Measurements from ENCODE around the gene C16orf92.

C16orf92 gene

DNA sequence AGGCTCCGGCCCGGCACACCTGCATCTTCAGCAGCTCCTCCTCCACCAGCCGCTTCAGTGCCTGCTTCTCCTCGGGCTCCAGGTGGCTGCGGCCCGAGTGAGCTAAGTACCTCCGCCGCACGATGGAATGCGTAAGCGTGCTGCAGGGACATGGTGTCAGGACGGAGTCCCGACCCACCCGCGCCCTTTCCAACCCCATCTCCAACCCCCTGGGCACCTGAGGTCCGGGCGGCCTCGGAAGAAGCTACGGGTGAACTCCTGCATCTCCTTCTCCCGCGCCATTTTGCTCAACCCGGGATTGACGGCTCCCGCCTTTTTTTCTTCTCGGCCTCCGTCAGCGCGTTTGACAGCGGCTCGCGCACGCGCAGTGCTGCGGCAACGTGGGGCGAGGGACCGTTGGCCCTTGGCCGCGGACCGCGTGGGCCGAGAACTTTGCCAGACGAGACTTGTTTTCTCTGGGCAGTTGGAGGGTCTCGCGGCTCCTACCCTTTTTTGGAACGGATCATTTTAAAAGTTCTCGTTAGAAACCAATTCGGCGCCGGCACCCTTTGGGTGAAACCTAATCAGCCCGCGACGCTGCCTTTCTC, 27.6 kb upstream of the C16orf92 start, which contains the start of gene HIRIP3:
HIRIP3 (minus strand) TSS at position 294 of the 587 bp plus-strand sequence; CDS start at position 282, 12 bp downstream.
- Histone ChIP-seq H3K18ac (ENCODE audit: low read length) (peak within 1 kb of the TSS; percentile 62), H3K9ac (ENCODE audit: low read length) (peak within 1 kb of the TSS; percentile 99)
- WGBS (ENCODE audit: extremely low coverage, insufficient coverage, low lambda C conversion rate), result no CpG with 5 or more reads among the region's 53 CpGs

GRCh38 chr16:29995911-29996765, 26.9 kb upstream of the C16orf92 start, which contains the start of gene INO80E:
INO80E (plus strand) TSS chr16:29996241; CDS start chr16:29996311, 70 bp downstream.
- Histone ChIP-seq H3K79me2 (ENCODE audit: control insufficient read depth, insufficient read depth, low read length) (peaks cover 3% of the 10 kb centered on the region), H3K4me2 (ENCODE audit: low read length) (peak within 1 kb of the TSS; percentile 99), H3K79me1 (ENCODE audit: low read length) (peaks cover 5% of the 10 kb centered on the region), H4K8ac (ENCODE audit: low read depth, low read length) (no peak within 1 kb of the TSS), H2BK15ac (replicated peaks; ENCODE audit: low read depth) (no peak within 1 kb of the TSS), H3K23ac (ENCODE audit: low read length) (peak within 1 kb of the TSS; percentile 1), H3K4me3 (ENCODE audit: low read length) (peak within 1 kb of the TSS; percentile 95), H2BK5ac (ENCODE audit: low read length) (peak within 1 kb of the TSS; percentile 95), H3K36me3 (ENCODE audit: control insufficient read depth, insufficient read depth, low read length) (peaks cover 2% of the 10 kb centered on the region), H3K27ac (ENCODE audit: low read depth, low read length) (peak within 1 kb of the TSS; percentile 39), H3K56ac (ENCODE audit: low read length) (peak within 1 kb of the TSS; percentile 99), H3K18ac (ENCODE audit: low read length) (peak within 1 kb of the TSS; percentile 62), H3K4me1 (ENCODE audit: control insufficient read depth, low read depth, low read length) (peaks cover 2% of the 10 kb centered on the region), H2BK120ac (ENCODE audit: low read depth, low read length) (no peak within 1 kb of the TSS), H4K5ac (ENCODE audit: low read length) (no peak within 1 kb of the TSS), H3K9ac (ENCODE audit: low read length) (peak within 1 kb of the TSS; percentile 99), H3K27me3 (ENCODE audit: insufficient read depth, low read length, poor library complexity) (no peaks in the 10 kb centered on the region), H2AK5ac (ENCODE audit: low read length) (peak within 1 kb of the TSS; percentile 22), H3K4ac (ENCODE audit: low read depth, low read length) (peak within 1 kb of the TSS; percentile 89)
- DNase-seq, result peak; percentile 98
- WGBS (ENCODE audit: extremely low coverage, insufficient coverage, low lambda C conversion rate), result no CpG with 5 or more reads among the region's 65 CpGs

More for the DNA sequence above, 27.6 kb upstream of the C16orf92 start, which contains the start of gene HIRIP3:
- Histone ChIP-seq H3K79me2 (ENCODE audit: control insufficient read depth, insufficient read depth, low read length) (peaks cover 3% of the 10 kb centered on the region), H3K36me3 (ENCODE audit: control insufficient read depth, insufficient read depth, low read length) (peaks cover 4% of the 10 kb centered on the region), H3K27me3 (ENCODE audit: insufficient read depth, low read length, poor library complexity) (no peaks in the 10 kb centered on the region), H2AK5ac (ENCODE audit: low read length) (no peak within 1 kb of the TSS), H3K4ac (ENCODE audit: low read depth, low read length) (peak within 1 kb of the TSS; percentile 89), H3K23ac (ENCODE audit: low read length) (peak within 1 kb of the TSS; percentile 1), H4K8ac (ENCODE audit: low read depth, low read length) (no peak within 1 kb of the TSS), H3K4me3 (ENCODE audit: low read length) (peak within 1 kb of the TSS; percentile 95), H3K79me1 (ENCODE audit: low read length) (peaks cover 5% of the 10 kb centered on the region), H2BK120ac (ENCODE audit: low read depth, low read length) (no peak within 1 kb of the TSS), H2BK5ac (ENCODE audit: low read length) (peak within 1 kb of the TSS; percentile 95), H3K56ac (ENCODE audit: low read length) (peak within 1 kb of the TSS; percentile 99), H3K4me1 (ENCODE audit: control insufficient read depth, low read depth, low read length) (peaks cover 2% of the 10 kb centered on the region), H3K27ac (ENCODE audit: low read depth, low read length) (peak within 1 kb of the TSS; percentile 39), H2BK15ac (replicated peaks; ENCODE audit: low read depth) (no peak within 1 kb of the TSS), H3K4me2 (ENCODE audit: low read length) (peak within 1 kb of the TSS; percentile 99), H4K5ac (ENCODE audit: low read length) (no peak within 1 kb of the TSS)
- peak; percentile 91 for DNase-seq

DNA sequence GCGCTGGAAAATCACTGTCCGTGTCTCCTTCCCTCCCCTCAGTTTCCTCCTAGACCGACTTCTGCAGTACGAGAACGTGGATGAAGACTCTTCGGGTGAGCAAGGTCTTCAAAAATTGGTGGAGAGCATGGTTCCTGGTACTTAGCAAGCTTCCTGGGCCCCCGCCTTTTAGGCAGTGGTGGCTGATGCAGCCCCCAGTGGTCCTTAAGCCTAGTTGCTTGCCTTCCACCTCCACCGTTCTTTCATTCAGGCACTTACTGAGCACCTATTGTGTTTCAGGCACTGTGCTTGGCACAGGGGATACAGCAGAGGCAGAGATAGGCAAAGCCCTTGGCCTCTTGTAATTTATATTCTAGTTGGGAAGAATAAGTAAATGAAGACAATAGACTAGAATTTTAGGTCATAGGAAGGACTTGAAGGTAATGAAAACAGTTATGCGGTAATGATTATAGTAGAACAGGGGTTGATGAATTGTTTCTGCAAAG, 26.2 kb upstream of the C16orf92 start:
- peaks cover 2% of the 10 kb centered on the region for H3K36me3 ChIP-seq (ENCODE audit: control insufficient read depth, insufficient read depth, low read length)
- H3K56ac ChIP-seq (ENCODE audit: low read length), result peak overlapping the region; percentile 93
- H3K79me1 ChIP-seq (ENCODE audit: low read length), result peaks cover 5% of the 10 kb centered on the region
- H3K27ac ChIP-seq (ENCODE audit: low read depth, low read length), result no peak overlapping the region
- no peak overlapping the region for H4K8ac ChIP-seq (ENCODE audit: low read depth, low read length)
- no peak overlapping the region for H3K23ac ChIP-seq (ENCODE audit: low read length)
- H3K79me2 ChIP-seq (ENCODE audit: control insufficient read depth, insufficient read depth, low read length), result peaks cover 3% of the 10 kb centered on the region
- H2BK15ac ChIP-seq (replicated peaks; ENCODE audit: low read depth), result no peak overlapping the region
- peak overlapping the region; percentile 55 for H3K4me2 ChIP-seq (ENCODE audit: low read length)
- H2BK5ac ChIP-seq (ENCODE audit: low read length), result no peak overlapping the region
- no peak overlapping the region for H3K18ac ChIP-seq (ENCODE audit: low read length)
- H2AK5ac ChIP-seq (ENCODE audit: low read length), result peak overlapping the region; percentile 22
- H3K9ac ChIP-seq (ENCODE audit: low read length), result peak overlapping the region; percentile 89
- H3K4me1 ChIP-seq (ENCODE audit: control insufficient read depth, low read depth, low read length), result peaks cover 2% of the 10 kb centered on the region
- no peak overlapping the region for H2BK120ac ChIP-seq (ENCODE audit: low read depth, low read length)
- peak overlapping the region; percentile 85 for H3K4me3 ChIP-seq (ENCODE audit: low read length)
- no peak overlapping the region for H4K5ac ChIP-seq (ENCODE audit: low read length)
- no peaks in the 10 kb centered on the region for H3K27me3 ChIP-seq (ENCODE audit: insufficient read depth, low read length, poor library complexity)
- no CpG with 5 or more reads among the region's 9 CpGs for WGBS (ENCODE audit: extremely low coverage, insufficient coverage, low lambda C conversion rate)
- DNase-seq, result peak; percentile 44
- H3K4ac ChIP-seq (ENCODE audit: low read depth, low read length), result no peak overlapping the region

- Histone ChIP-seq H2BK120ac (ENCODE audit: low read depth, low read length) (no peak overlapping the region), H3K4me1 (ENCODE audit: control insufficient read depth, low read depth, low read length) (peaks cover 2% of the 10 kb centered on the region), H3K18ac (ENCODE audit: low read length) (no peak overlapping the region), H3K4me3 (ENCODE audit: low read length) (no peak overlapping the region), H2AK5ac (ENCODE audit: low read length) (no peak overlapping the region), H2BK15ac (replicated peaks; ENCODE audit: low read depth) (no peak overlapping the region), H4K8ac (ENCODE audit: low read depth, low read length) (no peak overlapping the region), H3K56ac (ENCODE audit: low read length) (no peak overlapping the region), H3K23ac (ENCODE audit: low read length) (no peak overlapping the region), H3K27ac (ENCODE audit: low read depth, low read length) (no peak overlapping the region), H4K5ac (ENCODE audit: low read length) (no peak overlapping the region), H3K4me2 (ENCODE audit: low read length) (no peak overlapping the region), H3K27me3 (ENCODE audit: insufficient read depth, low read length, poor library complexity) (no peaks in the 10 kb centered on the region), H3K4ac (ENCODE audit: low read depth, low read length) (no peak overlapping the region), H3K9ac (ENCODE audit: low read length) (no peak overlapping the region), H3K36me3 (ENCODE audit: control insufficient read depth, insufficient read depth, low read length) (peaks cover 2% of the 10 kb centered on the region), H3K79me1 (ENCODE audit: low read length) (peaks cover 5% of the 10 kb centered on the region), H3K79me2 (ENCODE audit: control insufficient read depth, insufficient read depth, low read length) (peaks cover 3% of the 10 kb centered on the region), H2BK5ac (ENCODE audit: low read length) (no peak overlapping the region)
- DNase-seq, result no peak
- WGBS (ENCODE audit: extremely low coverage, insufficient coverage, low lambda C conversion rate), result no CpG with 5 or more reads among the region's 6 CpGs
These were observed 23.4 kb upstream of the C16orf92 start for GRCh38 chr16:29999605-30000004.

- peaks cover 2% of the 10 kb centered on the region for H3K36me3 ChIP-seq (ENCODE audit: control insufficient read depth, insufficient read depth, low read length)
These were observed 22.0 kb upstream of the C16orf92 start for GRCh38 chr16:30000735-30001631.

More at GRCh38 chr16:30000735-30001631, 22.0 kb upstream of the C16orf92 start:
- no peak overlapping the region for H3K4ac ChIP-seq (ENCODE audit: low read depth, low read length)
- H3K4me2 ChIP-seq (ENCODE audit: low read length), result no peak overlapping the region
- H3K4me1 ChIP-seq (ENCODE audit: control insufficient read depth, low read depth, low read length), result no peaks in the 10 kb centered on the region
- H3K9ac ChIP-seq (ENCODE audit: low read length), result no peak overlapping the region
- H2BK15ac ChIP-seq (replicated peaks; ENCODE audit: low read depth), result no peak overlapping the region
- H4K5ac ChIP-seq (ENCODE audit: low read length), result no peak overlapping the region
- H3K27ac ChIP-seq (ENCODE audit: low read depth, low read length), result no peak overlapping the region
- H3K23ac ChIP-seq (ENCODE audit: low read length), result no peak overlapping the region
- peaks cover 5% of the 10 kb centered on the region for H3K79me1 ChIP-seq (ENCODE audit: low read length)
- no peak overlapping the region for H2AK5ac ChIP-seq (ENCODE audit: low read length)
- H3K4me3 ChIP-seq (ENCODE audit: low read length), result no peak overlapping the region
- H2BK5ac ChIP-seq (ENCODE audit: low read length), result no peak overlapping the region
- peaks cover 3% of the 10 kb centered on the region for H3K79me2 ChIP-seq (ENCODE audit: control insufficient read depth, insufficient read depth, low read length)
- no CpG with 5 or more reads among the region's 33 CpGs for WGBS (ENCODE audit: extremely low coverage, insufficient coverage, low lambda C conversion rate)
- H2BK120ac ChIP-seq (ENCODE audit: low read depth, low read length), result no peak overlapping the region
- no peak overlapping the region for H3K18ac ChIP-seq (ENCODE audit: low read length)
- H3K56ac ChIP-seq (ENCODE audit: low read length), result peak overlapping the region; percentile 7
- DNase-seq, result no peak
- no peak overlapping the region for H4K8ac ChIP-seq (ENCODE audit: low read depth, low read length)
- H3K27me3 ChIP-seq (ENCODE audit: insufficient read depth, low read length, poor library complexity), result no peaks in the 10 kb centered on the region
